NCI-H82 (cell line): ENCODE data around the gene THBS2.
"Not testable (repeated sequence)": the region's sequence is repeated elsewhere in the genome, so short reads cannot be mapped to it uniquely, and the experiment has no call there.

ENCODE experiments used
- DNase-seq: peaks from one replicate; lab custom pipeline; 2025; lab: John Stamatoyannopoulos, UW

THBS2 gene

DNA sequence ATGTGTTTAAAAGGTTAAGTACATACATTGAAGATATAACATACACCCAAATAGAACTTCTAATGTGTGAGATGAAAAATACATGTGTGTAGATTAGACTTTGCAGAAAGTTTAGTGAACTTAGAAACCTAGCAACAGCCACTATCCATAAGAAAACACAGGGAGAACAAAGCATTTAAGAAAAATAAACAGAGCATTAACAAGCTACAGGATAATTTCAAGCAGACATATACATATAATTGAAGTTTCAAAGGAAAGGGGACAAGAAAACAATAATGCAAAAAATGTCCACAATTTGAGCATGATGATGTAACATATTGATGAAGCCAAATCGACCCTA, 18.2 kb upstream of the THBS2 start:
- no peak for DNase-seq

- DNase-seq: no peak
Measured at GRCh38 chr6:169271158-169271876, 17.7 kb upstream of the THBS2 start.

DNA sequence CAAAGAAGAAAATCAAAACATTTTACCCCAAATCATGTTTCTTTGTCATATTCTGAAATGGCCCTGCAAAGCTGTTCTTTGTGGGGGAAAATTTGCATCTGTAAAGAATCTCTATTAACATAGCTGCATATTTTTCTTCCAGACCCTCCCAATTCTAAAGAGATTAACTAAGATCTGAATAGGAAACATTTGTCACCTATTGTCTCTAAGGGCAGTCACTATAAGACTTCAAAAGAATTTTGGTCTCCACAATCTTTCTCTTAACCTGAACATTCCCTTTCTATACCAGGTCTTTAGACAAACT, 16.4 kb upstream of the THBS2 start:
- not testable (repeated sequence) for DNase-seq

DNA sequence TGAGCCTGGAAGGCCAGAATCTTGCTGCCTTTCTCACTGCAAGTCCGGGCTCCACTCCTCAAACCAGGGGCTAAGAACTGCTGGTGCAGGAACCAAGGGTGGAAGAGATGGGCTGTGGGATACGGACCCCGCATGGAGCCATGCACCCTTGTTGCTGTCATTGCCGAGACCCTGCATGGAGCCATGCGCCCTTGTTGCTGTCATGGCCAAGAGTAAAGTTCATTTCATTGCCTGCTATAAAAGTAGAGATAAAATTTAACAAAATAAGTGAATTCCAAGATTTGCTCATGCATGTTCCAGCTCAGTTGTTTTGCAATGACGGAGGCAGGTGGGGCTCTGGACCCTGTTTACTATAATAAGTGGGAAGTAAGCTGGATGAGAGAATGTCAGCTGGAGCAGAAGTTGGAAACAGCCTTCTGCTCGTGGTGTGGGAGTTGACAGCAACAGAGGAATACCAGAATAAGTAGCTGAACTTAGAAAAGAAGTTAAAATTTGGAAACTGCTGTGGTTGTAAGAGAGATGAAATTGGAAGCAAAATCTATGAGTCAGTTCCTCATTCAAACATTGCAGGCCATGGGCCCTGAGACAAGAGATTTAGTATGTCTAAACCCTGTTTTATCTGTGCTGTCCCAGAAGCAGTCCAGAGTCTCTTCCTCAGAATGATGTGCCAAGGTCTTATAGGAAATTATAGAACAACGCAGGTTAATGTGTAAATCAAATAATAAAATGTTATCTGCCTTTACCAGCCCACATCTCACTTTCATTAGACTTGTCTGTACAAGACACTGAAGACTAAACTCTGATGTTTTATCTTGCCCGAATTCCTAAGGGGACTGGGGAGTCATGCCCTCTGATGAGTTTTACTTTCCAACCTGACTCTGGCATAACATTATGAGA, 15.8 kb upstream of the THBS2 start:
- DNase-seq: no peak

DNA sequence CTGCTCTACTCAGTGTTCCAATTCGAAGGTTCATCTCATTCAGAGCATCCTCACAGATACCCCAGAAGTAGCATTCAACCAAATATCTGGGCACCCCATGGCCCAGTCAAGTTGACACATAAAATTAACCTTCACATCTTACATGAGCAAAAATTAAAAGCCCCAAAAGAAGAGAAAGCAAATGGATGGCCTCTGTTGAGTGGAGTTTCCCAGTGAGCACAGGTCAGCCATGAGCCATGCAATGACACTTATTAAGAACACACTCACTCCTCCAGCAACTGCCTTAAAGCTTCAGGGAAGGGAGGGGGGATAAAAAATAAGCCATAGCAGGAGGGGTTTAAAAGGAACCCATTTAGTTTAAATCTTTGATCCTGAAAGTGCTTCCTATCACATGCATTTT, 14.6 kb upstream of the THBS2 start:
- DNase-seq: no peak

GRCh38 chr6:169266746-169267591, 13.3 kb upstream of the THBS2 start:
- no peak for DNase-seq

DNA sequence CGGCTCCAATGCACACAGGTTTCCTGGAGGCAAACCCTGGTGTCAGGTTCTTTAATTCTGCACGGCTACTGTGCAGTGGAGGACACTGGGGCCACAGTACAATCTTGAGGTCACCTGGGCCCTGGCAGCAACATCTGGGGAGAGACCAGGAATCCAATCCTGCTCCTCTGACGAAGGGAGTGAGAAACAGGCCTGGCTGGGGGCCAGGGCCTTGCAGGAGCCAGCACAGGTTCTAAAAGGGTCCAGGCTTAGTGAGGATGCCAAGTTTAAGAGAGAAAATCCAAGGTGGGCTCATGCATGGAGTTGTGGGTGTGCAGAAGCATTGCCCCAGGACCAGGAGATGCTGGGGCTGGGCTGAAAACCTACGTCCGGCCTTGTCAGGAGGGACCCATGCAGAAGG, 12.6 kb upstream of the THBS2 start:
- no peak for DNase-seq

- DNase-seq: no peak
Measured at GRCh38 chr6:169265486-169266131, 12.0 kb upstream of the THBS2 start.

DNA sequence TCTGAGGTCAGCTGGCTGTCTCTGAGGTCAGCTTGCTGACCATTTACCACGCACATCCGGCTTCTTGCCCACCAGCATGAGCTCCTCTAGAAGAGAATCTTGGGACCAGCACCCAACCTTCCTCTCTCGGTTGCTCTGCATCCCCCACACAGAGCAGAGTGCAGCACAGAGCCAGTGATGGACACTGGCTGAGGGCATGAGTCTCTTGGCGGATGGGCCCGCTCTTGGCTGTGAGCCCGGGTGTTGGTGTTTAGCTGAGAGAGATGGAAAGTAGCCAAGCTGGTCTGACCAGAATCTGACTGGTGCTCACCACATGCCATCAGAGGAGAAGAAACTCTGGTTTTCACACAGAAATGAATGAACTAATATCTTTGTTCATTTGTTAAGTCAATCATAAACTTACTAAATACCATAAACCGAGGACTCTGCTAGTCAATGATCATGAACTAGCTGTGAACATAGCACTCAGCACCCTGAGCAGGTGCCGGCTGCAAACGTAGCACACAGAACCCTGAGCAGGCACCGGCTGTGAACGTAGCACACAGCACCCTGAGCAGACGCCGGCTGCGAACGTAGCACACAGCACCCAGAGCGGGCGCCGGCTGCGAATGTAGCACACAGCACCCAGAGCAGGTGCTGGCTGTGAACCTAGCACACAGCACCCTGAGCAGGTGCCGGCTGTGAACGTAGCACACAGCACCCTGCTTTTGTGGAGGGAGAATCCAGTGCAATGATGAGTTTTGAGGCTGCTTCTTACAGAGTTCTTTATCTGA, 10.4 kb upstream of the THBS2 start:
- no peak for DNase-seq

GRCh38 chr6:169263374-169263773, 9.7 kb upstream of the THBS2 start:
- no peak for DNase-seq

GRCh38 chr6:169262602-169263001, 9.0 kb upstream of the THBS2 start:
- DNase-seq: not testable (repeated sequence)

GRCh38 chr6:169256518-169256917, 2.9 kb upstream of the THBS2 start:
- DNase-seq: no peak

- no peak for DNase-seq
Measured at GRCh38 chr6:169256061-169256460, 2.4 kb upstream of the THBS2 start.

GRCh38 chr6:169255643-169256042, 2.0 kb upstream of the THBS2 start:
- no peak for DNase-seq

DNA sequence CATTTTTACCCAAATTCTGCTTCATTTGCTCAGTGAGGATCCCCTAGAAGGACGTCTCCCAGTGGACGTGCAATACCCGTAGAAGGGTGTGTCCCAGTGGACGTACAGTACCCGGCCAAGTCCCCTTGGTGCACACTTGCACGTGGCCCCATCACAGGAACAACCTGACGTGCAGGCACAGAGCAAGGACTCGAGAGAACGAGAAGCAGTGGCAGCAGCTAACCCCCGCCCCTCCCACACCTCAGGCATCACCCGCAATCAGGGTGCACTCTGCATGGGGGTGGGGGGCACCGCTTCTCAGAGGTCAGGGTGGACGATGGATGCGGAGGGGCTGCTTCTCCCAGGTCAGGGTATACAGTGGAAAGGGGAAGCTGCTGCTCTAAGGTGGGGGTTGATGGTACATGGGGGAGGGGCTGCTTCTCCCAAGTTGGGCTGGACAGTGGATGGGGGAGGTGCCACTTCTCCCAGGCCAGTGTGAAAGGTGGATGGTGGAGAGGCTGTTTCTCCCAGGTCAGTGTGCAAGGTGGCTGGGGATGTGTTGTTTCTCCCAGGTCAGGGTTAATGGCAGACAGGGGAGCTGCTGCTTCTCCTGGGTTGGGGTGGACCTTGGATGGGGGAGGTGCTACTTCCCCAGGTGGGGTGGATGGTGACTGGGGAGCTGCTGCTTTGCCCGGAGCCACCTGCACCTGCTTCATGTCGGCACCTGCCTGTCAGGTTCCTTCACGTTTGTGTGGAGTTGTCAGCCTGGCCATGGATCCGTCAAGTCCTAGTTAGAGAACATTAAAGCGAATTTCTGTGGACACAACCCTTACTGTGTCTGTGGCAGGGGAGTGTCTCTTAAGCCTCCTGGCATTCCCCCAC, 1.0 kb upstream of the THBS2 start:
- no peak for DNase-seq

DNA sequence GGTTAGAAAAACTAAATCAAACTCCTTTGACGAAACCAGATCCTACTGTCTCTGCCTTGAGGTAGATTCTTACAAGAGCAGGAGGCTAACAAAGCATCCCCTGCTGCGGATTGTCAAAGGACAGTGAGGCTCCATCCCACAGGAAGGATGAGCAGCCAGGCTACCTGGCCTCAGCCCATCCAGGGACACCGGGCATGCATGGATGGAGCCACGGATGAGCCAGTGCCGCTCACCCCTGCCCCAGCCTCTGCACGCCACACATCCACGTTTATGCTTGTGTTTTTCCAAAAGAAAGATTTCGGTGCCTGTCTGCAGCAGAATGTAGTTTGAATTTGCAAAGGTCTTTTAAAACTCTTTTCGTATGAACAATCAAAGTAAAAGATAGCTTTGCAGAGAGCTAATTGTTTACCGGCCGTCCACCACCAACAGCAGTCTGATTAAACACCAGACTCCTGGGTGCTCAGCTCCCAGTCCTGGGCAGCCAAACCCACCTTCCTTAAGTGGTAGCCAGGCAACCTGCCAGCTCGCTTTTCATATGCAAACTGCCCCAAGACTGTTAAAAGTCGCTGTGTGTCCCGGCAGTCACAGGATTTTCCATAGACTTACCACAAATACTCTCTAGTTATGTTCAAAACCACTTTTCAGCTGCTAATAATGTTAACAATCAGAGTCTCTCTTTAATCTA, 999 bp downstream of the THBS2 start:
- no peak for DNase-seq

DNA sequence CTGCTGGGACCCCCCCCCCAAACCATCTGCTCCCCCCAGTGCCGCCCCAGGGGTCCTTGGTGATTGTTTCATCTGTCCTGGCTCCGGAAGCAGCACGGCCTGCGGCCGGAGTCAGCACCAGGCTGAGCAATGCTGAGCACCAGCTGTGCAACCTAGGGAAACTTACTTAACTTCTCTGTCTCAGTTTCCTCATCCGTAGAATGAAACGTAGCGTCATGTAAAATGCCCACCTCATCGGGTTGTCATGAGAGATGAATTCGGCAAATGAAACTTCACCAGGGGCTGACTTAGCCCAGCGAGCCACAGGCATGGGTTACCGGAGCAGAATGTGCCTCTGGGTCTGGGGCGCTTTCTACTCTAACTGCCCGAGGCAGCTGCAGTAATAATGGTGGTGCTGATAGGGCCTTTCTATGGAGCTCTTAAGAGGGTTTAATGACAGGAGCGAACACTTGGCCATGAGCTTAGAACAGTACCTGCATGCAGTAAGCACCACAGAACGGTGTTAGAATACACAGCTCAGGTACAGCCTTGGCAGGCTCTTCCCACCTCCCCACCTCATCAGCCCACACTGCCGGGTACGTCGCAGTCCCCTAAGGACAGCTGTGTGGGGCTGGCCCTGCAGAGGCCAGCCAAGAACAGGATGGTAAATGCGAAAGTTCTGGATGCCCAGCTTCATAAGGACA, 1.7 kb downstream of the THBS2 start:
- no peak for DNase-seq

- no peak for DNase-seq
Measured at GRCh38 chr6:169251371-169251802, 2.3 kb downstream of the THBS2 start.

- DNase-seq: no peak
Measured at GRCh38 chr6:169250660-169251059, 3.0 kb downstream of the THBS2 start.
